Activated CD4-positive, alpha-beta T cell treated with anti-CD3 and anti-CD28 coated beads, Interleukin-2, amount 50 U/mL, for 24 hours (primary cell): ENCODE results near the gene GRB10.
"Not testable (repeated sequence)": the region's sequence is repeated elsewhere in the genome, so short reads cannot be mapped to it uniquely, and the experiment has no call there.

Source experiments
- DNase-seq, 2 donors: peaks; one replicate each; pipeline ENCODE4 v3.0.0-alpha.2; 2020; ENCODE audit warnings: low read depth in 1 of 2, low spot score in 1 of 2

GRB10 gene

GRCh38 chr7:50745336-50745735, 37.4 kb downstream of the GRB10 start:
- no peak for DNase-seq

DNA sequence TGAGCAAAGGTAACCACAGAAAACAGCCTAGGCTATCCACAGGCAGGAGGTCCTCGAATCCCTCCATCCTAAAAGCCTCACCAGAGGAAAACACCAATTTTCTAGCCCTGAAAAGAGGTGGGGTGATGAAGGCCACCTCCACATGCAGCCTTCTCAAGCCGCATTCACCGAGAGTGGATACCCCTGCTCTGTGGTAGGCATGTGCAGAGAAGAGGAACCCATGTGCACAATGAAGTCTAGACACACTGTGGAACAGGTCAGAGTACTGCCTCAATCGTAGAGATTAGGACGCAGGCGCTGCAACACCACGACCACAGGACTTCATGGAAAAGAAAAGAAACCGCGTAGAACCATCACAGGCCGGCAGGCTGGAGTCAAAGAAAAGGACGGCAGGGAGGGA, 38.8 kb downstream of the GRB10 start:
- no peak for DNase-seq

DNA sequence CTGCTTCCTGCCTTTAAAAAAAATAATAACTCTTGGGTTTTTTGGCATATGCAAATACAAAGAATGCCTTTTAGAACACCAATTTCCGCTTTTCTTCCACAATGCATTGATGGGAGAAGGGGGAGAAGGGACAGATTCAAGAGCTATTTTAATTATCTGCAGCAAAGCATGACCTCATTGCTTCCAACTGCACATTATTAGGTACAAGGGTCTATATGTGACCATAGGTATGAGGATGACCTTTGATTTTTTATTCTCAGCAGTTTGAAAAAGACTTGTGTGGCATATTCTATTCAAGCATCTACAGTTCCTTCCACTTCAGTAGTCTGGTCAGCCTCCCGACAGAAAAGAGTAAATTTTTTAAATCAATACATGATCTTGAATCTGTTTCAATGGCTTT, 39.7 kb downstream of the GRB10 start:
- no peak for DNase-seq

- DNase-seq: no peak
Observed at GRCh38 chr7:50742401-50742800, 40.3 kb downstream of the GRB10 start.

DNA sequence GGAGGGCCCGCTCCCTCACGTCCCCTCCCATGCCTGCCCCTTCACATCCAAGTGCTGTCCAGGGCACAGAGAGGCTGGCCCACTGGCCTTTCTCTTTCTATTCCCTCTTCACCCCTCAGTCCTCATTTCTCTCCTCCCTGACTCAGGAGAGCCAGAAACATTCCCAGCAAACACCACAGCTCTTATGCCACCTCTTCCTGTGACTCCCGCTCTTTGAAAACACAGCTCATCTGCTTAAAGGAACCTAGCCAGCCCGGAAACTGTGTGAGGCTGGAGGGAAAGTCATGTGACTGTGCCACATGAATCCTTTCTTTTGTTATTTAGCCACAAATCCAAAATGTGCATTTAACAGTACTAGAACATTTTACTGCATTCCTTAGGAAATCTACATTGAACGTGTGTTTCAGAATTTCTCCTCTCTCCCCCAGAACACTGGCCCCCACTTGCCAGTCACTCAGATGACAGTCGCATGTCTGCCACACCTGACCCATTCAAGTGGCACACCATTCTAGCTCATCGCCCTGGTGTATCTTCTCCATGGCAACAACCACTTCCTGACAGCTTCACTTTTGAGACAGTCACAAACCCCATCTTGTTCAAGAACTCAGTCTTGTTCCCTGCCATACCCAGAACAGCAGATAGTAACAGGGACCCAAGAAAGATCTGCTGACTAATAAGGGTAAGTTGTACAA, 42.8 kb downstream of the GRB10 start:
- peak in 1 of 2 donors; percentile 43 for DNase-seq

- DNase-seq: no peak
Observed at GRCh38 chr7:50738932-50739331, 43.8 kb downstream of the GRB10 start.

DNA sequence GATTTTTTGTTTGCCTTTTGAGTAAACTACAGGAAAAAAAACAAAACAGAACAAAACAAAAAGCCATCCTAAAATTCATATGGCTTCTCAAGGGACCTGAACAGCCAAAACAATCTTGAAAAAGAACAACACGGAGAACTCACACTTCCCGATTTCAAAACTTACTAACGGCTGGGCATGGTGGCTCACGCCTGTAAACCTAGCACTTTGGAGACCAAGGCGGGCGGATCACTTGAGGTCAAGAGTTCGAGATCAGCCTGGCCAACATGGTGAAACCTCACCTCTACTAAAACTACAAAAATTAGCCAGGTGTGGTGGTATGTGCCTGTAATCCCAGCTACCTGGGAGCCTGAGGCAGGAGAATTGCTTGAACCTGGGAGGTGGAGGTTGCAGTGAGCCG, 46.9 kb downstream of the GRB10 start:
- DNase-seq: not testable (repeated sequence)

GRCh38 chr7:50735333-50735732, 47.4 kb downstream of the GRB10 start:
- no peak for DNase-seq

DNA sequence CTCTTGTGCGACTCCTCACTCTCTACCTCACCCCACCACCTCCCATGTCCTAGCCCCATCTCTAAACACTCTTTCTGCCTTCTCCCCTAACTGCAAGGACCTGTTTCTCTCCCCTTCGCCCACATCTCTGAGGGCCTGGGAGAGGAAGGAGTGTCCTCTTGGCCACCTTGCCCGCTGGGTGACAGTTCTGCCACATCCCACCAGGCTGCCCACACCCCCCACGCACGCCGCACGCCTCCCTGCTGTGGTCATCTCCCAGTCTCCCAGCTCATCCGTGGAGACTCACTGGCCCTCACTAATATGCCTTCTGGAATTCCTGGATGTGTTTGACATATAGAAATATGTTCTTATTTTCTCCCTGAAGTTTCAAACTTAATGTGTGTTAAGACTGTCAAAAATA, 48.5 kb downstream of the GRB10 start:
- no peak for DNase-seq

DNA sequence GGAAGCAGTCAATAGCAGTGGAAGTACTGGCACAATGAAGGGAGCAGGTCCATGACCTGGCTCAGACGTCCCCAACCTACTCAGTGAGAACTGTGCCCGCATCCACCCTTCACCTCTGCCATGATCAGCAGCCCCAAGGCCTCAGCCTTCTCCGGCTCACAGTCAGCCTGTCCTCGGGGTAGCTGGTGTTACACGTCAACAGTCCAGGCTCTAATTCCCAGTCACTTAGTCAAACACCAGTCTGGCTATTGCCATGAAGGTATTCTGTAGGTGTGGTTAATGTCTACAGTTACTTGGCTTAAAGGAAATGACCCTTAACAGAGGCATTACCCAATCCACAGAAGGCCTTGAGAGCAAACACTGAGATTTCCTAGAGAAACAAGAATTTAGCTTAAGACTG, 49.1 kb downstream of the GRB10 start:
- DNase-seq: no peak

DNA sequence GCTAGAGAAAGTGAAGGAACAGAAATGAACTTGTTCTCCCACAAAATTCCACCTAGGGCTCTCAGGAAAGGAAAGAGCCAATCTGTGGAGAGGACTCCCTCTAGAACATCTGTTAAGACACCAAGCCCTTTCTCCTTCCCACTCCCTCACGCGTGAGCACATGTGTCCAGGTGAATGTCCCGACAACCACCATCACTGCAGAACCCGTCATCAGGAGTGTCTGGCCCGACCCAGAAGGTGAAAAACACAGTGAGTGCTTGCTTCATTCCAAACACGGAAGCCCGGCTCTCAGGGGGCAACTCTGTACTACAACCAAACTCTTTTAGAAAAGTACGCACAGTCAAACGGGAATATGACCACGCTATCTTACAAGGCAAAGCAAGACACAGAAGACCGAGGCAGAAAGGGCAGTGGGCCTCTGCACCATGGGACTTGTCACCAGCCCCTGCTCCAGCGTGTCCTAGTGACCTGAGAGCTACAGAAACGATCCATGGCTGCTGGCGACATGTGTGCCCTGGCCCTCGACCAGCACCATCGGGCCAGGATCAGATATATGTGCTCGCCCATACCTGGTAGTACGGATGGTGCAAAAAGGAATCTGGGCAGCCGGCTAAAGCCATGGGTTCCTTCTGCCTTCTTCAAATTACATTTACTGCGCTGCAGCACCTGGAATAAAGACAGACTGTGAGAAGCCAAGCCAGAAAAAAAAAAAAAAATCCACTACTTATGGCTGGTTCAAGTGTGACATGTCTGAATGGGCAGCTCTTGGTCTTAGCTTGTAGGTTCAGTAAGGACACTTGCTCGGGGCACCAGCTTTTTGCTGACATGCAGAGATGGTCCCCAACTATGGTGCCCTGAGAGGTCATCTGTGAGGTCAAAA, 50.8 kb downstream of the GRB10 start:
- no peak for DNase-seq

- no peak for DNase-seq
Observed at GRCh38 chr7:50730446-50731400, 52.0 kb downstream of the GRB10 start.

- no peak for DNase-seq
Observed at GRCh38 chr7:50729962-50730361, 52.7 kb downstream of the GRB10 start.

DNA sequence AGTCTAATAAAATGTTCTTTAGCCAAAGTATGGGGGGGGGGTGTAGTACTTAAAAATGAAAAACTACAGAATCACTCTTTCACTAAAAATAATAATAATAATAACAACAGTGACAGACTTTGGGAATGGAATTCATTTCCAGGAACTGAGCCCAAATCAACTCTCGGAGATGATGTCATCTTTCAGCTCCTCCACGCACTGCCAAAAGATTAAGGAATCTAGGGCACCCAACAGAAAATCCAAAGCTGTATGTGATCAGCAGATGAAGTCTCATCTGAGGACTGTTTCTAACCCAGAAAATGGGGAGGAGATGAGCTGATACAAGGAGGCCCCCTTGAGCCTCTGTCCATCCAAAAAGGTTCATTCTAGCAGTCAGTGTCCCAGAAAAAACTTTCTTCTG, 54.5 kb downstream of the GRB10 start:
- no peak for DNase-seq

DNA sequence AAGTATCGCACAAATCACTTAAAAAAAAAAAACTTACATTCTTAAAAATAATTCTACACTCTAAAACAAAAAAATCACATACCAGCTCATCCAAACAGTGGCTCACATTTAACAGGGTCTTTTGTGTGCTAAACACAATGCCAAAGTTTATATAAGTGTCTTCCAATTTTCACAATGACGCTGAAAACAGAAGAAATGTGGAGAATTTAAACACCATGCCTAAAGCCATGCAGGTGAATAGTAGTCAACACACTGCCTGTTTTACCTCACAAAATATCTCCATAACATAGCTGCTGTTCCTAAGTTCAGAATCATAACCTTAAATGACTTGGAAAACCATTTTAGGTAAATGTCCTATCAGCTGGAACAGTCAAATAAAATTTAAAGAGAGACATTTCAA, 55.0 kb downstream of the GRB10 start:
- no peak for DNase-seq

GRCh38 chr7:50727072-50727471, 55.6 kb downstream of the GRB10 start:
- no peak for DNase-seq

DNA sequence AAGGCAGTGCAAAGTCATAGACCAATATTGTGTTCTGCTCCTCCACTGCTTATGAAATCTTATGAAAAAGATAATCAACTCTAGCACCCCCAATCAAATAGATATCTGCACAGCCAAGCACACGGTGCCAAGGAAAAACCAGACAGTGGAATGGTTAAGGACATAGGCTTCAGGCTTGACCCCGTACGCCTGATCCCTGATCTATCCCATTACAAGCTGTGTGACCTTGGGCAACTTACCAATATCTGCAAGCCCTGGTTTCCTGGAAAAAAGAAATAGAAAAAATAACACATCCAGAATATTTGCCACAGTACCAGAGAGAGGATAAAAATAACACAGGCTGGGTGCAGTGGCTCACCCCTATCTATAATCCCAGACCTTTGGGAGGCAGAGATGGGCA, 56.9 kb downstream of the GRB10 start:
- no peak for DNase-seq

- no peak for DNase-seq
Observed at GRCh38 chr7:50724526-50725520, 57.9 kb downstream of the GRB10 start.

DNA sequence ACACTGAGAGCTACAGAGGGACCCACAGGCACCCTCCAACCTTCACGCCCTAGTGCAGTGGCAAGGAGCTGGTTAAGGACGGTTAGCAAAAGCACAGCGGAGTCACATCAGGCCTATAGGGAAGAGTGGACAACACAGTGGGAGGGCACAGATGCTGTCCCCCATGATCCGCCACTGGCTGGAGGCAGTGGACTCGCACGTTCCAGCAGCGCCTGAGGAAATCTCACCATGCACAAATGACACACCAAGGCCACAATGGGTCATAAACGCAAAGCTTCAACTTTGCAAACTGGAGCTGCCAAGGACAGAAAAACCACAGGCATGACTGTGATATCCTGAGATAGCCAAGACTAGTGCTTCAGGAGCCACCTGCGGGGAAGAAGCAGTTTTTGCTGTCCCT, 58.8 kb downstream of the GRB10 start:
- no peak for DNase-seq

DNA sequence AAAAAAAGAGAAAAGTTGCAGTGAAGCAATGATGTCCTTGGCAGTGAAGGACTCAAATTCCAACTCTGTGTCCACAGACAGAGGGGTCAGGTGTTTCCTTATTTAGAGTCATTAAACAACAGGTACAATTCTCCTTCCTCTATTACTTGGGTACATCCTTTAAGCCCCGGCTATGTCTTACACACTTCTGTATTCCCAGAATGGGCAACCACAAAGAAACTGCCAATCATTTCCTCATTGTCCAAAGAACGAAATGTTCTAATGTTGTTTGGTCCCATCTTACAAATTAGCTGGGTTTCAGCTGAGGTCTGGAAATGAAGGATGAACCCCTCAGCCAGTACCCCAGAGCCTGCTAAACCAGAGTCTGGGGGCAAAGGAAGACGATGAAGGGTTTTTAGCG, 59.5 kb downstream of the GRB10 start:
- DNase-seq: no peak
